HG02943 (cell line): ENCODE data around the gene CHD5.

ENCODE experiments used
- ATAC-seq: cut with Tn5 transposase; IDR thresholded peaks from one replicate; pipeline ENCODE4 v1.9.1; 2021; ENCODE audit warnings: mild to moderate bottlenecking, low read depth, moderate library complexity; ENCODE audit not compliant: unreplicated experiment

CHD5 gene

GRCh38 chr1:6205849-6206519 is 25.9 kb upstream of the CHD5 start, which contains the start of gene RNF207:
TSS of gene RNF207 (plus strand) at chr1:6206119. CDS start at chr1:6206536, 417 bp downstream.
- no peak for ATAC-seq

GRCh38 chr1:6202256-6202655 is 22.1 kb upstream of the CHD5 start:
- ATAC-seq = no peak

- ATAC-seq = no peak
Measured at GRCh38 chr1:6200188-6200809, 20.2 kb upstream of the CHD5 start.

GRCh38 chr1:6199298-6200187 is 19.4 kb upstream of the CHD5 start, which contains the start of gene RPL22:
TSS of gene RPL22 (minus strand) at chr1:6199595. CDS start at chr1:6199573, 22 bp downstream.
- peak; percentile 94 for ATAC-seq

GRCh38 chr1:6198646-6199297 is 18.7 kb upstream of the CHD5 start:
- peak; percentile 26 for ATAC-seq

GRCh38 chr1:6197746-6198427 is 17.8 kb upstream of the CHD5 start:
- ATAC-seq = no peak

GRCh38 chr1:6191968-6192367 is 11.8 kb upstream of the CHD5 start:
- ATAC-seq = no peak

- ATAC-seq = no peak
Measured at GRCh38 chr1:6188466-6188865, 8.3 kb upstream of the CHD5 start.

- no peak for ATAC-seq
Measured at GRCh38 chr1:6185635-6186382, 5.7 kb upstream of the CHD5 start.

GRCh38 chr1:6185151-6185550 is 5.0 kb upstream of the CHD5 start:
- ATAC-seq = no peak

- no peak for ATAC-seq
Measured at GRCh38 chr1:6184083-6184783, 4.1 kb upstream of the CHD5 start.

GRCh38 chr1:6183520-6183989 is 3.4 kb upstream of the CHD5 start:
- ATAC-seq = no peak

GRCh38 chr1:6181347-6181770 is 1.2 kb upstream of the CHD5 start:
- ATAC-seq = no peak

GRCh38 chr1:6180707-6181311 is 688 bp upstream of the CHD5 start:
- ATAC-seq = no peak

- no peak for ATAC-seq
Measured at GRCh38 chr1:6179564-6180175, 451 bp downstream of the CHD5 start.

GRCh38 chr1:6178751-6179563 is 1.2 kb downstream of the CHD5 start:
- no peak for ATAC-seq
